ENCODE measurements around the gene RBM6.

GRCh38 chr3:49994476-49994875 is 54.5 kb downstream of the RBM6 start:
- TF ChIP-seq, protein P1, sequence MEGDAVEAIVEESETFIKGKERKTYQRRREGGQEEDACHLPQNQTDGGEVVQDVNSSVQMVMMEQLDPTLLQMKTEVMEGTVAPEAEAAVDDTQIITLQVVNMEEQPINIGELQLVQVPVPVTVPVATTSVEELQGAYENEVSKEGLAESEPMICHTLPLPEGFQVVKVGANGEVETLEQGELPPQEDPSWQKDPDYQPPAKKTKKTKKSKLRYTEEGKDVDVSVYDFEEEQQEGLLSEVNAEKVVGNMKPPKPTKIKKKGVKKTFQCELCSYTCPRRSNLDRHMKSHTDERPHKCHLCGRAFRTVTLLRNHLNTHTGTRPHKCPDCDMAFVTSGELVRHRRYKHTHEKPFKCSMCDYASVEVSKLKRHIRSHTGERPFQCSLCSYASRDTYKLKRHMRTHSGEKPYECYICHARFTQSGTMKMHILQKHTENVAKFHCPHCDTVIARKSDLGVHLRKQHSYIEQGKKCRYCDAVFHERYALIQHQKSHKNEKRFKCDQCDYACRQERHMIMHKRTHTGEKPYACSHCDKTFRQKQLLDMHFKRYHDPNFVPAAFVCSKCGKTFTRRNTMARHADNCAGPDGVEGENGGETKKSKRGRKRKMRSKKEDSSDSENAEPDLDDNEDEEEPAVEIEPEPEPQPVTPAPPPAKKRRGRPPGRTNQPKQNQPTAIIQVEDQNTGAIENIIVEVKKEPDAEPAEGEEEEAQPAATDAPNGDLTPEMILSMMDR (IDR thresholded peaks at IDR 0.05) = no peak
- TF ChIP-seq POLR2A (IDR thresholded peaks at IDR 0.05) = no peak

Measured in adrenal gland (tissue), 5 donors.